NCI-H345 treated with DMSO at 0.1 percent for 48 hours (cell line): Measurements from ENCODE around the gene KCNK3.
A peak's percentile ranks its signal among the peaks of the same experiment; 100 is the strongest.
"Not testable (repeated sequence)": the region's sequence is repeated elsewhere in the genome, so short reads cannot be mapped to it uniquely, and the experiment has no call there.

Source experiments
- DNase-seq: peaks from one replicate; lab custom pipeline; 2025; ENCODE audit not compliant: unreplicated experiment; lab: John Stamatoyannopoulos, UW

Gene KCNK3

GRCh38 chr2:26692279-26692896 is at the start of gene KCNK3:
Gene KCNK3, plus strand, starts transcription at chr2:26692722. Its CDS starts 154 bp downstream, at chr2:26692876.
- DNase-seq, result peak; percentile 69

GRCh38 chr2:26644188-26644835 is 48.2 kb upstream of the KCNK3 start:
- no peak for DNase-seq

- no peak for DNase-seq
Observed at GRCh38 chr2:26645762-26646161, 46.8 kb upstream of the KCNK3 start.

GRCh38 chr2:26646986-26647672 is 45.4 kb upstream of the KCNK3 start:
- no peak for DNase-seq

- DNase-seq, result no peak
Observed at GRCh38 chr2:26647981-26648380, 44.5 kb upstream of the KCNK3 start.

GRCh38 chr2:26648516-26648915 is 44.0 kb upstream of the KCNK3 start:
- no peak for DNase-seq

- DNase-seq, result no peak
Observed at GRCh38 chr2:26649322-26649721, 43.2 kb upstream of the KCNK3 start.

- DNase-seq, result no peak
Observed at GRCh38 chr2:26649992-26650712, 42.4 kb upstream of the KCNK3 start.

- DNase-seq, result no peak
Observed at GRCh38 chr2:26650713-26651469, 41.6 kb upstream of the KCNK3 start.

GRCh38 chr2:26651470-26651771 is 41.1 kb upstream of the KCNK3 start:
- no peak for DNase-seq

- no peak for DNase-seq
Observed at GRCh38 chr2:26651799-26652198, 40.7 kb upstream of the KCNK3 start.

- no peak for DNase-seq
Observed at GRCh38 chr2:26652361-26653041, 40.0 kb upstream of the KCNK3 start.

GRCh38 chr2:26653207-26654060 is 39.1 kb upstream of the KCNK3 start:
- DNase-seq, result no peak

- DNase-seq, result no peak
Observed at GRCh38 chr2:26654061-26654340, 38.5 kb upstream of the KCNK3 start.

- DNase-seq, result not testable (repeated sequence)
Observed at GRCh38 chr2:26655120-26655519, 37.4 kb upstream of the KCNK3 start.

GRCh38 chr2:26655611-26656195 is 36.8 kb upstream of the KCNK3 start:
- no peak for DNase-seq

- no peak for DNase-seq
Observed at GRCh38 chr2:26657265-26657664, 35.3 kb upstream of the KCNK3 start.

- no peak for DNase-seq
Observed at GRCh38 chr2:26658691-26659346, 33.7 kb upstream of the KCNK3 start.

GRCh38 chr2:26660363-26660962 is 32.1 kb upstream of the KCNK3 start:
- no peak for DNase-seq
